HUES48 (cell line): ENCODE results near the gene CHCHD2.
"Not testable (repeated sequence)": the region's sequence is repeated elsewhere in the genome, so short reads cannot be mapped to it uniquely, and the experiment has no call there.

Source experiments
- H3K27ac ChIP-seq: one replicate; pipeline ENCODE4 v1.7.0; 2013; ENCODE audit warnings: low read depth, low read length, inconsistent platforms
- H3K27me3 ChIP-seq: 2 replicates; pipeline ENCODE4 v1.6.1; 2013; ENCODE audit warnings: mild to moderate bottlenecking, low read length; ENCODE audit not compliant: control insufficient read depth, insufficient read depth
- H3K36me3 ChIP-seq: 2 replicates; pipeline ENCODE4 v1.6.1; 2013; ENCODE audit warnings: low read length; ENCODE audit not compliant: control insufficient read depth, insufficient read depth
- H3K4me1 ChIP-seq: 2 replicates; pipeline ENCODE4 v1.6.1; 2013; ENCODE audit warnings: mild to moderate bottlenecking, low read length; ENCODE audit not compliant: control insufficient read depth, insufficient read depth
- H3K4me3 ChIP-seq: 2 replicates; pipeline ENCODE4 v1.5.1; 2013; ENCODE audit warnings: mild to moderate bottlenecking, low read depth, low read length
- H3K9ac ChIP-seq: 2 replicates; pipeline ENCODE4 v1.6.1; 2013; ENCODE audit warnings: mild to moderate bottlenecking, low read depth, low read length, moderate library complexity
- H3K9me3 ChIP-seq: 2 replicates; pipeline ENCODE4 v1.6.1; 2013; ENCODE audit warnings: low read length; ENCODE audit not compliant: control insufficient read depth, insufficient read depth

Gene CHCHD2

GRCh38 chr7:56105508-56105907 lies 768 bp downstream of the CHCHD2 start:
- H3K36me3 ChIP-seq, result peaks cover 26% of the 10 kb centered on the region

GRCh38 chr7:56104138-56104537 lies 2.1 kb downstream of the CHCHD2 start:
- H3K27ac ChIP-seq, H3K4me1 ChIP-seq, H3K9ac ChIP-seq, H3K27me3 ChIP-seq, H3K4me3 ChIP-seq: not testable (repeated sequence)
- Histone ChIP-seq H3K36me3 (peaks cover 30% of the 10 kb centered on the region), H3K9me3 (peaks cover 24% of the 10 kb centered on the region)

More at GRCh38 chr7:56105508-56105907, 768 bp downstream of the CHCHD2 start:
- no peaks in the 10 kb centered on the region for H3K4me1 ChIP-seq
- no peak overlapping the region for H3K27ac ChIP-seq
- H3K4me3 ChIP-seq, result peak overlapping the region; percentile 87
- peak overlapping the region; percentile 72 for H3K9ac ChIP-seq
- no peaks in the 10 kb centered on the region for H3K27me3 ChIP-seq
- peaks cover 26% of the 10 kb centered on the region for H3K9me3 ChIP-seq

- no peaks in the 10 kb centered on the region for H3K4me1 ChIP-seq
- H3K9ac ChIP-seq, result no peak overlapping the region
- H3K36me3 ChIP-seq, result peaks cover 30% of the 10 kb centered on the region
- no peak overlapping the region for H3K27ac ChIP-seq
- peaks cover 2% of the 10 kb centered on the region; the same call in 1 of the 2 replicates for H3K9me3 ChIP-seq
- no peaks in the 10 kb centered on the region for H3K27me3 ChIP-seq
- H3K4me3 ChIP-seq, result no peak overlapping the region
Observed at GRCh38 chr7:56099653-56100052, 6.6 kb downstream of the CHCHD2 start.

- not testable (repeated sequence) for H3K9ac ChIP-seq, H3K27ac ChIP-seq, H3K27me3 ChIP-seq, H3K4me3 ChIP-seq, H3K4me1 ChIP-seq, H3K9me3 ChIP-seq
- H3K36me3 ChIP-seq, result peaks cover 23% of the 10 kb centered on the region
Observed at GRCh38 chr7:56098187-56099008, 7.9 kb downstream of the CHCHD2 start.

- Histone ChIP-seq H3K27ac (no peak overlapping the region), H3K4me1 (no peaks in the 10 kb centered on the region)
Observed at GRCh38 chr7:56097700-56098099, 8.6 kb downstream of the CHCHD2 start.

GRCh38 chr7:56092789-56093531 lies 13.3 kb downstream of the CHCHD2 start, which contains the start of gene PHKG1:
PHKG1 (minus strand) TSS chr7:56092952; CDS start chr7:56088941, 4,011 bp downstream.
- H3K9me3 ChIP-seq, result no peaks in the 10 kb centered on the region
- H3K4me3 ChIP-seq, result no peak within 1 kb of the TSS
- H3K27me3 ChIP-seq, result no peaks in the 10 kb centered on the region
- H3K36me3 ChIP-seq, result no peaks in the 10 kb centered on the region
- H3K9ac ChIP-seq, result no peak within 1 kb of the TSS
- no peak within 1 kb of the TSS for H3K27ac ChIP-seq
- no peaks in the 10 kb centered on the region for H3K4me1 ChIP-seq

More at GRCh38 chr7:56097700-56098099, 8.6 kb downstream of the CHCHD2 start:
- Histone ChIP-seq H3K9ac (no peak overlapping the region), H3K9me3 (peaks cover 2% of the 10 kb centered on the region; the same call in 1 of the 2 replicates), H3K27me3 (no peaks in the 10 kb centered on the region), H3K4me3 (no peak overlapping the region), H3K36me3 (peaks cover 20% of the 10 kb centered on the region)

- H3K36me3 ChIP-seq, result not testable (repeated sequence)
Observed at GRCh38 chr7:56092388-56092787, 13.9 kb downstream of the CHCHD2 start.

GRCh38 chr7:56091591-56091990 lies 14.7 kb downstream of the CHCHD2 start:
- H3K27ac ChIP-seq, result no peak overlapping the region
- H3K27me3 ChIP-seq, result no peaks in the 10 kb centered on the region
- no peaks in the 10 kb centered on the region; the same call in 1 of the 2 replicates for H3K36me3 ChIP-seq
- H3K4me3 ChIP-seq, result no peak overlapping the region
- H3K9ac ChIP-seq, result no peak overlapping the region
- no peaks in the 10 kb centered on the region for H3K4me1 ChIP-seq
- no peaks in the 10 kb centered on the region for H3K9me3 ChIP-seq

More at GRCh38 chr7:56092388-56092787, 13.9 kb downstream of the CHCHD2 start:
- not testable (repeated sequence) for H3K27ac ChIP-seq, H3K27me3 ChIP-seq, H3K4me1 ChIP-seq, H3K9ac ChIP-seq, H3K4me3 ChIP-seq, H3K9me3 ChIP-seq

GRCh38 chr7:56087445-56087844 lies 18.8 kb downstream of the CHCHD2 start:
- Histone ChIP-seq H3K9me3 (no peaks in the 10 kb centered on the region), H3K9ac (no peak overlapping the region), H3K27me3 (no peaks in the 10 kb centered on the region), H3K4me1 (no peaks in the 10 kb centered on the region), H3K36me3 (no peaks in the 10 kb centered on the region; the same call in 1 of the 2 replicates), H3K4me3 (no peak overlapping the region), H3K27ac (no peak overlapping the region)

- Histone ChIP-seq H3K9me3 (no peaks in the 10 kb centered on the region), H3K4me1 (no peaks in the 10 kb centered on the region), H3K27ac (no peak overlapping the region), H3K4me3 (no peak overlapping the region), H3K27me3 (no peaks in the 10 kb centered on the region), H3K9ac (no peak overlapping the region), H3K36me3 (no peaks in the 10 kb centered on the region; the same call in 1 of the 2 replicates)
Observed at GRCh38 chr7:56086761-56087160, 19.5 kb downstream of the CHCHD2 start.
